IMR-90 (cell line): ENCODE data around the gene GRIA4.

ENCODE experiments used
- CEBPB ChIP-seq: IDR thresholded peaks from 2 replicates; pipeline ENCODE4 v1.6.1; 2012; ENCODE audit warnings: low read depth, low read length, improper control_type of control experiment
- MAZ ChIP-seq: IDR thresholded peaks from 2 replicates; pipeline ENCODE4 v1.6.1; 2012; ENCODE audit warnings: low read depth, mild to moderate bottlenecking, low read length, improper control_type of control experiment, moderate library complexity, borderline replicate concordance
- MXI1 ChIP-seq: IDR thresholded peaks from 2 replicates; pipeline ENCODE4 v1.6.1; 2012; ENCODE audit warnings: low read depth, mild to moderate bottlenecking, low read length, moderate library complexity, borderline replicate concordance
- POLR2A ChIP-seq: IDR thresholded peaks from 2 replicates; pipeline ENCODE4 v1.6.1; 2012; ENCODE audit warnings: mild to moderate bottlenecking, low read depth, low read length
- RAD21 ChIP-seq: IDR thresholded peaks from 2 replicates; pipeline ENCODE4 v1.6.1; 2012; ENCODE audit warnings: low read length, improper control_type of control experiment
- RFX5 ChIP-seq: IDR thresholded peaks from 2 replicates; pipeline ENCODE4 v1.8.0; 2012; ENCODE audit warnings: low read depth, mild to moderate bottlenecking, low read length, moderate library complexity
- TF ChIP-seq, protein P1 (sequence below): conservative IDR thresholded peaks from 2 replicates; pipeline ENCODE4 v1.5.1; 2012; ENCODE audit warnings: mild to moderate bottlenecking, low read depth, low read length, improper control_type of control experiment
- TF ChIP-seq, protein P2 (sequence below): fragments of 150-350 bp; IDR thresholded peaks from 2 replicates; pipeline ENCODE4 v1.6.1; 2017; ENCODE audit warnings: mild to moderate bottlenecking, antibody characterized with exemption, low read length, low read depth

DNA sequence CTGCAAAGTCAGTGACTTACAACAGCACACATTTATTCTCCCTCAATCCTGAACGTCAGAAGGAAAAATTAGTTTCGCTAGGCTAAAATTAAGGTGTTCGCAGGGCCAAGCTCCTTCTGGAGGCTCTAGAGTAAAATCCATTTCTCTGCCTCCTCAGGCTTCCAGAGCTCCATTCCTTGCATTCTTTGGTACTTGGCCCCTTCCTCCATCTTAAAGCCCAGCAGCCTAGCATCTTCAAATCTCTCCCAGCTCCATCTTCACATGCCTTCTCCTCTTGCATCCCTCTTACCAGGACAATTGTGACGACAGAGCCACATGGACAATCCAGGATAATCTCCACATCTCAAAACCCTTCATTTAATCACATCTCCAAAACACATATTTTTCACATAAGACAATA is 165.0 kb downstream of the GRIA4 start:
- TF ChIP-seq, protein P1, sequence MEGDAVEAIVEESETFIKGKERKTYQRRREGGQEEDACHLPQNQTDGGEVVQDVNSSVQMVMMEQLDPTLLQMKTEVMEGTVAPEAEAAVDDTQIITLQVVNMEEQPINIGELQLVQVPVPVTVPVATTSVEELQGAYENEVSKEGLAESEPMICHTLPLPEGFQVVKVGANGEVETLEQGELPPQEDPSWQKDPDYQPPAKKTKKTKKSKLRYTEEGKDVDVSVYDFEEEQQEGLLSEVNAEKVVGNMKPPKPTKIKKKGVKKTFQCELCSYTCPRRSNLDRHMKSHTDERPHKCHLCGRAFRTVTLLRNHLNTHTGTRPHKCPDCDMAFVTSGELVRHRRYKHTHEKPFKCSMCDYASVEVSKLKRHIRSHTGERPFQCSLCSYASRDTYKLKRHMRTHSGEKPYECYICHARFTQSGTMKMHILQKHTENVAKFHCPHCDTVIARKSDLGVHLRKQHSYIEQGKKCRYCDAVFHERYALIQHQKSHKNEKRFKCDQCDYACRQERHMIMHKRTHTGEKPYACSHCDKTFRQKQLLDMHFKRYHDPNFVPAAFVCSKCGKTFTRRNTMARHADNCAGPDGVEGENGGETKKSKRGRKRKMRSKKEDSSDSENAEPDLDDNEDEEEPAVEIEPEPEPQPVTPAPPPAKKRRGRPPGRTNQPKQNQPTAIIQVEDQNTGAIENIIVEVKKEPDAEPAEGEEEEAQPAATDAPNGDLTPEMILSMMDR, result no peak
- TF ChIP-seq POLR2A, result no peak
- no peak for TF ChIP-seq MXI1
- no peak for TF ChIP-seq RFX5
- no peak for TF ChIP-seq MAZ
- no peak for TF ChIP-seq RAD21
- TF ChIP-seq, protein P2, sequence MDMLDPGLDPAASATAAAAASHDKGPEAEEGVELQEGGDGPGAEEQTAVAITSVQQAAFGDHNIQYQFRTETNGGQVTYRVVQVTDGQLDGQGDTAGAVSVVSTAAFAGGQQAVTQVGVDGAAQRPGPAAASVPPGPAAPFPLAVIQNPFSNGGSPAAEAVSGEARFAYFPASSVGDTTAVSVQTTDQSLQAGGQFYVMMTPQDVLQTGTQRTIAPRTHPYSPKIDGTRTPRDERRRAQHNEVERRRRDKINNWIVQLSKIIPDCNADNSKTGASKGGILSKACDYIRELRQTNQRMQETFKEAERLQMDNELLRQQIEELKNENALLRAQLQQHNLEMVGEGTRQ, result no peak
- no peak for TF ChIP-seq CEBPB
